Islet precursor cell (in vitro differentiated cells): ENCODE data around the gene ATP2B3.
A peak's percentile ranks its signal among the peaks of the same experiment; 100 is the strongest.
"Not testable (repeated sequence)": the region's sequence is repeated elsewhere in the genome, so short reads cannot be mapped to it uniquely, and the experiment has no call there.

Experiments used
- DNase-seq: peaks from one replicate; pipeline ENCODE4 v3.0.0-alpha.2; 2018

Gene ATP2B3

GRCh38 chrX:153598541-153599191, 81.2 kb downstream of the ATP2B3 start, which contains the start of gene CCNQ:
TSS of gene CCNQ (minus strand) at chrX:153599139. CDS start at chrX:153599073, 66 bp downstream.
- DNase-seq: peak; percentile 57

- peak; percentile 91 for DNase-seq
Observed at GRCh38 chrX:153599192-153600031, 82.0 kb downstream of the ATP2B3 start.

GRCh38 chrX:153600032-153600373, 82.6 kb downstream of the ATP2B3 start:
- no peak for DNase-seq

- no peak for DNase-seq
Observed at GRCh38 chrX:153600921-153601320, 83.5 kb downstream of the ATP2B3 start.

- no peak for DNase-seq
Observed at GRCh38 chrX:153601511-153602110, 84.2 kb downstream of the ATP2B3 start.

GRCh38 chrX:153602601-153603000, 85.2 kb downstream of the ATP2B3 start:
- DNase-seq: no peak

GRCh38 chrX:153603131-153603656, 85.8 kb downstream of the ATP2B3 start:
- DNase-seq: no peak

- not testable (repeated sequence) for DNase-seq
Observed at GRCh38 chrX:153604666-153605380, 87.4 kb downstream of the ATP2B3 start.

GRCh38 chrX:153606503-153606902, 89.1 kb downstream of the ATP2B3 start:
- no peak for DNase-seq

GRCh38 chrX:153608376-153608775, 90.9 kb downstream of the ATP2B3 start:
- no peak for DNase-seq

- DNase-seq: no peak
Observed at GRCh38 chrX:153608806-153609205, 91.4 kb downstream of the ATP2B3 start.

GRCh38 chrX:153609917-153610835, 92.7 kb downstream of the ATP2B3 start:
- peak; percentile 79 for DNase-seq

- no peak for DNase-seq
Observed at GRCh38 chrX:153610836-153611213, 93.4 kb downstream of the ATP2B3 start.

- no peak for DNase-seq
Observed at GRCh38 chrX:153611298-153612095, 94.1 kb downstream of the ATP2B3 start.

GRCh38 chrX:153612413-153612812, 95.0 kb downstream of the ATP2B3 start:
- no peak for DNase-seq

GRCh38 chrX:153614818-153615217, 97.4 kb downstream of the ATP2B3 start:
- DNase-seq: no peak

GRCh38 chrX:153620576-153620975, 103.1 kb downstream of the ATP2B3 start:
- DNase-seq: no peak

GRCh38 chrX:153621949-153622598, 104.6 kb downstream of the ATP2B3 start:
- DNase-seq: no peak

- DNase-seq: no peak
Observed at GRCh38 chrX:153622661-153623309, 105.3 kb downstream of the ATP2B3 start.
